ENCODE results near the gene MAN2B2.

GRCh38 chr4:6592804-6593563, 18.0 kb downstream of the MAN2B2 start:
- TF ChIP-seq CTCF (IDR thresholded peaks at IDR 0.05) = no peak
- TF ChIP-seq POLR2A (IDR thresholded peaks at IDR 0.05) = no peak
